ENCODE measurements around the gene CCDC30.

The CCDC30 gene

DNA sequence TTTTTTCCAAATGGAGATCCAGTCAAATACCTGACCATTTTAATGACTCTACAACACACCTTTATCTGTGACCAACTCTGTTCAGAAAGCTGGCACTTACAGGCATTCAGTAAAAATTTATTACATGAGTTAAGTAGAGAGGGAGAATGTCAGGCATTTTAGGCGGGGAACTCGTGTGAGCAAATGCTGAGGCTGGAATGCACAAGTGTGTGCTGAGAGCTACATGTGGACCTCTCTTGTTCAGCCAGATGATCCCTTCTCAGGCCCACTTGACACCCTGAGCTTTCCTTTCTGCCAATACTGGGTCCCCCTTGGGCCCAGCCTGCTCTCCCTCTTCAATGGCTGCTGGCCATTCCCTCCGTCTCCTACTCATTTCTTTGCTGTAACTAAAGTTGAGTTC, 206.8 kb downstream of the CCDC30 start:
- intact Hi-C loops (cut with DNase I; ENCODE audit: low total_unique reads) = no loop called here
- no peak overlapping the region for H3K27ac ChIP-seq
- H3K4me3 ChIP-seq = no peak overlapping the region
- H3K27me3 ChIP-seq = no peaks in the 10 kb centered on the region
- peaks cover 29 to 82% (median 39%) of the 10 kb centered on the region in 3 donors for H3K36me3 ChIP-seq
- no peak for DNase-seq
- TF ChIP-seq, protein P1, sequence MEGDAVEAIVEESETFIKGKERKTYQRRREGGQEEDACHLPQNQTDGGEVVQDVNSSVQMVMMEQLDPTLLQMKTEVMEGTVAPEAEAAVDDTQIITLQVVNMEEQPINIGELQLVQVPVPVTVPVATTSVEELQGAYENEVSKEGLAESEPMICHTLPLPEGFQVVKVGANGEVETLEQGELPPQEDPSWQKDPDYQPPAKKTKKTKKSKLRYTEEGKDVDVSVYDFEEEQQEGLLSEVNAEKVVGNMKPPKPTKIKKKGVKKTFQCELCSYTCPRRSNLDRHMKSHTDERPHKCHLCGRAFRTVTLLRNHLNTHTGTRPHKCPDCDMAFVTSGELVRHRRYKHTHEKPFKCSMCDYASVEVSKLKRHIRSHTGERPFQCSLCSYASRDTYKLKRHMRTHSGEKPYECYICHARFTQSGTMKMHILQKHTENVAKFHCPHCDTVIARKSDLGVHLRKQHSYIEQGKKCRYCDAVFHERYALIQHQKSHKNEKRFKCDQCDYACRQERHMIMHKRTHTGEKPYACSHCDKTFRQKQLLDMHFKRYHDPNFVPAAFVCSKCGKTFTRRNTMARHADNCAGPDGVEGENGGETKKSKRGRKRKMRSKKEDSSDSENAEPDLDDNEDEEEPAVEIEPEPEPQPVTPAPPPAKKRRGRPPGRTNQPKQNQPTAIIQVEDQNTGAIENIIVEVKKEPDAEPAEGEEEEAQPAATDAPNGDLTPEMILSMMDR (IDR thresholded peaks at IDR 0.05) = no peak
- H3K9me3 ChIP-seq = no peaks in the 10 kb centered on the region
- H3K4me1 ChIP-seq = peaks cover 0 to 7% (median 0%) of the 10 kb centered on the region in 4 donors

DNA sequence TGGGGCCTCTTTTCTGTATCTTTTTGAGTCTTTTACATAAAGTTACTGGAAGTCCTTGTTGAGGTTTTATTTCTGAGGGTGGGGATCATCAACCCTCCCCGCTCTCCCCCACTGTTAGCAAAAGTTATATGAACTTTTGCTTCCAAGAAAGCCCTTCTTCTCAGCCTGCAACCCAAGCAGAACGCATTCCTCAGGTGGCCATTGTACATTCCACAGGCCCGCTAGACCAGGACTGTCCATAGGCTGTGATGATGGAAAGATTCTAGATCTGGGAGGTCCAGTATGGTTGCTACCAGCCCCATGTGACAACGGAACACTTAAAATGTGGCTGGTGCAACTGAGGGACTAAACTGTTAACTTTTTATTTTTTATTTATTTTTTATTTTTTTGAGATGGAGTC, 207.3 kb downstream of the CCDC30 start:
- peaks cover 29 to 82% (median 39%) of the 10 kb centered on the region in 3 donors for H3K36me3 ChIP-seq
- intact Hi-C loops (cut with DNase I; ENCODE audit: low total_unique reads) = no loop called here

DNA sequence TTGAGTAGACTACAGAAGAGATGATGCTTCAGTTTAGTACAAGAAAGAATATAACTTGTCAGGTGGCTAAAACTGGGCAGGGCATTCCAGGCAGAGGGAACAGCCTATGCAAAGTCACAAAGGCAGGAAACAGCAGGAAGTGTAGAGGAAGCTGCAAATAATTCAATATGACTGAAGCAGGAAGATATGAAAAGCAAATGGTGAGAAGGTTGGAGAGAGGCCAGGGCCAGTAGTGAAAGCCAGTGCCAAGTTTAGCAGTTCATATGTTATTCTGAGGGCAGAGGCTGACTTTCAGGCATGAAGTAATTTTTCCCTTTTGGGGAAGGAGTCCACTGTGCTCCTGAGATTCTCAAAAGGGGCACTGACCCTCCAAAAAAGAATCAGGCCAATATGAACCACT, 211.1 kb downstream of the CCDC30 start:
- no peaks in the 10 kb centered on the region for H3K27me3 ChIP-seq
- TF ChIP-seq, protein P1 (IDR thresholded peaks at IDR 0.05) = no peak
- peaks cover 0 to 7% (median 0%) of the 10 kb centered on the region in 4 donors for H3K4me1 ChIP-seq
- H3K9me3 ChIP-seq = no peaks in the 10 kb centered on the region
- intact Hi-C loops (cut with DNase I; ENCODE audit: low total_unique reads) = no loop called here
- no peak overlapping the region for H3K4me3 ChIP-seq
- peak overlapping the region in 1 of 2 donors; percentile 29 for H3K27ac ChIP-seq
- DNase-seq = no peak
- H3K36me3 ChIP-seq = peaks cover 0 to 60% (median 6%) of the 10 kb centered on the region in 3 donors

More for the DNA sequence above, 207.3 kb downstream of the CCDC30 start:
- DNase-seq = no peak
- H3K4me3 ChIP-seq = no peak overlapping the region
- H3K27me3 ChIP-seq = no peaks in the 10 kb centered on the region
- no peak overlapping the region for H3K27ac ChIP-seq
- TF ChIP-seq, protein P1 (IDR thresholded peaks at IDR 0.05) = no peak
- no peaks in the 10 kb centered on the region for H3K9me3 ChIP-seq
- peaks cover 0 to 7% (median 0%) of the 10 kb centered on the region in 4 donors for H3K4me1 ChIP-seq

DNA sequence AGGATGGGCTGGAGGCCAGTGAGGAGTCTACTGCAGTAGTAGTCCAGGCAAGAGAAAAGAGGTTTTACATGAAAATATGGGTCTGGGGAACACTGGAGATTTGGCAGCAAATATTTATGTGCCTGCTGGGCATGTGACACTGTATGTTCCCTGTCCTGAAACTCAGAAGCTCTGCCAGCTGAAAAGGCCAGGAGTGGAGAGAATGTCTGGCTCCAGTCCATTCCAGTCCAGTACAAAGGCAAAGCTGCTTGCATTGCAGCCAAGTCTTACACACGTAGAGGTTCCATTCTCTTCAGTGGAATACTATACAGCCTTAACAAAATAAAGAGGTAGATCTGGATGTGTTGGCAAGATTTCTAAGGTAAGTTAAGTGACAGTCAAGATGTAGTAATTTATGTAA, 211.6 kb downstream of the CCDC30 start:
- TF ChIP-seq, protein P1 (IDR thresholded peaks at IDR 0.05) = no peak
- no peaks in the 10 kb centered on the region for H3K27me3 ChIP-seq
- peaks cover 0 to 56% (median 6%) of the 10 kb centered on the region in 3 donors for H3K36me3 ChIP-seq
- H3K4me3 ChIP-seq = no peak overlapping the region
- intact Hi-C loops (cut with DNase I; ENCODE audit: low total_unique reads) = no loop called here
- H3K4me1 ChIP-seq = peaks cover 0 to 8% (median 0%) of the 10 kb centered on the region in 4 donors
- no peaks in the 10 kb centered on the region for H3K9me3 ChIP-seq
- DNase-seq = no peak
- peak overlapping the region in 1 of 2 donors; percentile 29 for H3K27ac ChIP-seq

DNA sequence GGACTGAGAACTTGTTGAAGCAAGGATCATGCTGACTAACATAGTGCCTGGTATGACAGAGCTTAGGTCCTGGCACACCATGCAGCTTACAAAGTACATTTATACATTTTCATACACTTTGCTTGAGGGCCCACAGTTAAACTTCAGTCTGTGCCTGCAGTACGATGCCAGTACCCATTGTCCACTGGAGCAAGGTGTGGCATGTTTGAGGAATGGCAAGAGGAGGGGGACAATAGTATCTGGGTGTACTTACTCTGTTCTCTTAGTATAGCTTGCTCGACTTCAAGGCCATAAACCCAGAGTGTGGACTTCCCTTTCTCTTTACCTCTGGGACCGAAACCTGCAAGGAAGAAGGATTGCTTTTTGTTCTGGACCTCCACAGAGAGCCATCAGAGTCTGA, 212.4 kb downstream of the CCDC30 start:
- H3K36me3 ChIP-seq = peaks cover 0 to 48% (median 6%) of the 10 kb centered on the region in 3 donors
- peaks cover 0 to 16% (median 2%) of the 10 kb centered on the region in 4 donors for H3K4me1 ChIP-seq
- no peaks in the 10 kb centered on the region for H3K27me3 ChIP-seq
- H3K4me3 ChIP-seq = no peak overlapping the region
- no peak for DNase-seq
- intact Hi-C loops (cut with DNase I; ENCODE audit: low total_unique reads) = no loop called here
- no peak overlapping the region for H3K27ac ChIP-seq
- no peaks in the 10 kb centered on the region for H3K9me3 ChIP-seq
- TF ChIP-seq, protein P1 (IDR thresholded peaks at IDR 0.05) = no peak

Measured in tibial artery (tissue), 4 donors.